ENCODE results near the gene HOXA10.

The HOXA10 gene

GRCh38 chr7:27129729-27130539, 44.2 kb downstream of the HOXA10 start:
- Histone ChIP-seq H3K27ac (peak overlapping the region in 20 of 21 experiments; percentile 56 to 92 (median 81)), H3K4me3 (peak overlapping the region; percentile 51 to 72 (median 61))

- Histone ChIP-seq H3K4me3 (peak overlapping the region in 4 of 7 experiments; percentile 61 to 72 (median 70)), H3K27ac (no peak overlapping the region)
These were observed 45.1 kb downstream of the HOXA10 start for GRCh38 chr7:27128776-27129728.

DNA sequence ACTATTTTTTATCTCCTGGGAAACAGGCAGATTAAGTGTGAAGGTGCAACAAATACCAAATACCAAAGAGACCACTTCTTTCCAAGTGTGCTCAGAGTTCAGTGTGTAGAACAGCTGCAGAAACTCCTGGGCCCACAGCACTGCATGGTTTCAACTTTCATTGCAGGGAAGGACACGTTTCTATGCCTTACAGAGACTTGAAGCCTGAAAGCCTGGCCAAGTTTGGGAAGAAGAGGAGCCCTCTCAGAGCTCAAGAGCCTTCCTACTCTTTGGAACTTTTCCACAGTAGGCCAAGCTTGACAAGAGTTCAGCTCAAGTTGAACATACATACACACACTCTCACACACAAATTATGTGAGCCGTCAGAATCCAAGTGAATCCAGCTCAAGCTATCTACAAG, 46.1 kb downstream of the HOXA10 start:
- H3K27ac ChIP-seq, result no peak overlapping the region
- H3K4me3 ChIP-seq, result no peak overlapping the region

- no peak overlapping the region for H3K4me3 ChIP-seq
- H3K27ac ChIP-seq, result no peak overlapping the region
These were observed 47.4 kb downstream of the HOXA10 start for GRCh38 chr7:27126596-27127327.

DNA sequence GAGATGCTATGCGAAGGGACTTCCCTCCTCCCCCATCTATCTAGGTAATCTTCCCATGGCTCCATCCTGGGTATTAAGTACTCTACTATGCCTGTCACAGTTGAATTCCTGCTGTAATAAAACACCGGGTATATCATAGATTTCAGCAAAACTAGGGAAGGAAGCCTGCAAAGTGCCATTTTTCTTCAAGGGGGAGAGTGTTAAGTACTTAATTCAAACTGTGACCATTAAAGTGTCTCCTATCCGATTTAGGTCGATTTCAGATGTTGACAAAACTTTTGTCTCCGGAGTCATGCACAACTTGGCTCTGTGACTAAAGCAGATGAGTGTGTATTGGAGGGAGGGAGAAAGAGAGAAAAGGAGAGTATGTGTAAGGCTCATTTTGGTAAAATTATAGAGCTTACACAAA, 48.1 kb downstream of the HOXA10 start:
- no peak overlapping the region for H3K27ac ChIP-seq
- no peak overlapping the region for H3K4me3 ChIP-seq

GRCh38 chr7:27124902-27125689, 49.0 kb downstream of the HOXA10 start:
- Histone ChIP-seq H3K27ac (no peak overlapping the region), H3K4me3 (no peak overlapping the region)

DNA sequence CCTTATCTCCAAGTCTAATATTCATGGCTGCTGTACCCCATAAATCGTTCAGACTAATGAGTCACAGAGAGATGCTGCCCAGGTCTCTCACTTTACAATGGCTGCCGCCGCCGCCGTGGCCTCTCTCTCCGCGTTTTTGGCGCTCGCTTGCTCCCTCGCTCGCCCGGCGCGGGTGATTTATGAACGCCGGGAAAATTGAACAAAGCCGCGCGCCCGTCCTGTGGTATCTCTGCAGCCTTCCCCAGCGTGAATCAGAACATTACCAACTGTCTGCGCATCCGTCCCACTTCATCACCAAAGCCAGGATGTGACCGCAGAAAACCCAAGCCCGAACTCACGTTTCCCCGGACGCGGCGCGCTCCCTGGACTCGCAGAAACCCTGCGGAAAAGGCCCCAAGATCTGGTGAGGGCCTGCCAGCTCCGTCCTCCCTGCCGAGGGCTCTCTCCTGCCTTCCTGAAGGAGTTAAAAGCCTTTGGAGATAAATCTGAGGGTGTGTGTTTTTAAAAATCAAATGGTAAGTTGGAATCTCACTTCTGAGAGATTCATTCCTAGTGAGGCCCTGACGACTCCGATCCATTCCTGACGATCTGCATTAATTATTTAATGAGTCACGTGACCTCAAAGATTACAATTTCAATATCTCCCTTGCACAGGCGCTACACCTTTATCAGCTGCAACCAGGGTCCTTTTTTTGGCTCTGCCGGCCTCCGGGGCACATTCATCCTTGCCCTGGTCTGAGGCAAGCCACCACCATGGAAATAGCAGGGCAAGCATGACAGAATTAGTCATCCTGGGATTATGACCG, 49.8 kb downstream of the HOXA10 start:
- H3K4me3 ChIP-seq, result no peak overlapping the region
- H3K27ac ChIP-seq, result no peak overlapping the region

- Histone ChIP-seq H3K4me3 (no peak overlapping the region), H3K27ac (no peak overlapping the region)
These were observed 50.6 kb downstream of the HOXA10 start for GRCh38 chr7:27123477-27124053.

DNA sequence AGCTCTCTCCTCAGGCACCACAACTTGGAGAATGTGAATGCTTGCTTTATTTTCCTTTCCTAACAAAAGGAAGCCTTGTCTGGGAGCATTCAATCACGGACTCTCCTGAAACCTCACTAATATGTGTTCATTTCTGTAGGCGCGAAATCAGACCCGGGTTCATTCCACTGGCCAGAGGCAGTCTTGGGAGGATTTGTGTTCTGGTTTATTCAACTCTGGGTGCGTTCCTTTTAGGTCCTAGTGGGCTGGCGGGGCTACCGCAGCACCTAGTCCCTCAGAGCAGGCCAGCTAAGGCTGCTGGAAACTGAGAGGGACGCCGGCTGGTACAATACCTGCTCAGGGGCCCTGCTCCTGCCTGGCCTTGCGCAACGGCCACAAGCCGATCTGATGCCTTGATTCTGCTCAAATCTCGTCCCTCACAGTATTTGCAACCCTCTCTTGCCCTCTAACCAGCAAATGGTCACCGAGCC, 51.1 kb downstream of the HOXA10 start:
- H3K4me3 ChIP-seq, result no peak overlapping the region
- H3K27ac ChIP-seq, result no peak overlapping the region

DNA sequence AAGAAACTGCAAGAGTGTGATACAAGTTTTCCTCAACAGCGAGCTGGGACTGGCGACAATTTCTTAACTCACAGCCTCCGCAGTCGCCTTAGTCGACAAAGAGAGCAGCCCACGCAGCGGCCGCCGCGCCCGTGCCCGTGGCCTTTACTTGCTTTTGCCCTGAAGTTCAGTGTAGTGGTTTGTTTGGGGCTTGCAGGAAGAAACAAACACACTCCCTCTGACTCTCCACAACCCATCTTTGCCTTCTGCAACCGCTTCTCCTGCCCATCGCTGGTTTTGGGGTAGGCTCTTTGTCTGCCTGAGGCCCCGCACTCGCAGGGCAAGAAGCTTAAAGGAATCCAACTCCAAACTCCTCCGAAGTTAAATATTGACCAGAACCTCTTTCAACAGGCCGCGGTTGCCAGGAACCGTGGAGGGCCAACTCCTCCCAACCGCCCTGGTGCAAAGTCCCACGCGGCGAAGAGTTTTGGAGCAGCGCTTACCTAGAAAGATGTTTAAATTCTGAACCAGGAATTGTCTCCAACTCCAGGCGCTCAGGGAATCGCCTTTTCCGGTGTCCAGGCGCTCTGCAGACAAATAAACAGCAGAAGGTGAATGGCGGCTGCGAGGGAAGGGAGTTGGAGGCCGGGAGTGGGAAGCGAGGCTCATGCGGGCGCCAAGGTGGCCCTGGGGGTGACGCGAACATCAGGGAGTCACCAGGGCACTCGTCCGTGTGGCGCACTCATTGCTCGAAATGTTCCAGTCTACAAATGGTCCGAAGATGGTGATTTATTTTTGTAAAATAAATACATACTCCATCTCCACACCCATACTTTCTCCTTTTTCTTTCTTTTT, 51.8 kb downstream of the HOXA10 start:
- Histone ChIP-seq H3K4me3 (no peak overlapping the region), H3K27ac (no peak overlapping the region)

- no peak overlapping the region for H3K27ac ChIP-seq
- H3K4me3 ChIP-seq, result no peak overlapping the region
These were observed 52.4 kb downstream of the HOXA10 start for GRCh38 chr7:27121684-27122076.
